ENCODE results near the gene TM4SF4. TPM values are rescaled to one million over a fixed set of nuclear protein-coding genes. Genes with fewer than 3 reads are reported as not detected.
A peak's percentile ranks its signal among the peaks of the same experiment; 100 is the strongest.
"Not testable (repeated sequence)": the region's sequence is repeated elsewhere in the genome, so short reads cannot be mapped to it uniquely, and the experiment has no call there.

TM4SF4 gene
- total and polyA plus RNA-seq, 5 donors, result not detected

DNA sequence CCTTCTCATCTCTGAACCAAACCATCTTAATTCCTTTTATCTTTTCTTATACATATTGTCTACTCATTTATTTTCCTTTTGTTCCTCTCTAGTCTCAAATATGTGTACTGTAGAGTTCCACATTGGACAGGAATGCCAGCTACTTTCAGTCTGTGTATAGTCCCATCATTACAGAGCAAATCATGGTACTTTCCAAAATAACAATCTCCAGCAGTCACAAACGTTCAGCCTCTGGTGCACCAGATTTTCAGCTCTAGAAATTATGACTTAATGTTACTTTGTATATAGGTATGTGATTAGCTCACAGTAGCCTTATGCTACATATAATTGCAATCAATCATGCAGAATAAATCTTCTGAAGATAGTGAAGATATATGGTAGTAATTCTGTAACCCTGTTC lies 32.5 kb upstream of the TM4SF4 start:
- DNase-seq (no peak), ATAC-seq (no peak)
- intact Hi-C loops (cut with DNase I), result no loop called here
- Histone ChIP-seq H3K27ac (ENCODE audit: low read length) (no peak overlapping the region), H3K4me1 (ENCODE audit: control insufficient read depth, insufficient read depth, low read length) (peaks cover 1% of the 10 kb centered on the region), H3K9me3 (ENCODE audit: control insufficient read depth, low read length) (no peaks in the 10 kb centered on the region), H3K4me3 (ENCODE audit: low read length) (no peak overlapping the region), H3K27me3 (ENCODE audit: control insufficient read depth, insufficient read depth) (no peaks in the 10 kb centered on the region)
- WGBS, result 65% methylated on average over 1 of the region's 1 CpG

DNA sequence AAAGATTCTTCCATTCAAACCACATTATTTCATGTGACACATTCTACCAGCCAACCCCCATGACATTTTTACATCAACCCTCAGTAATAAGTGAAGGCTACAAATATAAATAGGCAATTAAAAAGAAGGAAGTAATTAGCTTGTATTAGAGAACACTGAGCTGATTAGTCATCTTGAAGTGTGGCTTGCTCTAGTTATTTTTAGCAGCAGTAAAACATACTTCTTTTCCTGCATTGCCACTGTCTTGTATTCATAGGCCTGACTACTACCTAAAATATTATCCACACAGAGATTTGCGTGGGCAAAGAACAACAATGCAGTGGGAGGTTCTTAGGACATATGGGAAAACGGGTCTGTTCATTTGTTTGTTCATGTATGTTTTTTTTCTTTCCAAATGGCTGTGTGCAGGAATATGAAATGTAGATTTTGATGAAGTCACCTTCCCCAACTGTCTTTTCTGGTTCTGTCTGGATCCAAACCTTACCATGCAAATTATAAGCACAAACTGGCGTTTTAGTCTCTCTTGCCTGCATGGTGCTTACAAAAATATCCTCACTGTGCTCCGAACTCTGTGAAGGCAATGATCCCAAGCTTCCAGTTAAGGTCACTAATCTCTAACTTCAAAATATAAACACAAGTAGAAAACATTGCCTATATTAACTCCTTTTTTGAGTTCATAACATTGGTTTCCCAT lies 31.5 kb upstream of the TM4SF4 start:
- 65% methylated on average over 4 of the region's 4 CpGs for WGBS
- Histone ChIP-seq H3K4me3 (ENCODE audit: low read length) (no peak overlapping the region), H3K4me1 (ENCODE audit: control insufficient read depth, insufficient read depth, low read length) (peaks cover 1% of the 10 kb centered on the region), H3K27ac (ENCODE audit: low read length) (no peak overlapping the region), H3K9me3 (ENCODE audit: control insufficient read depth, low read length) (no peaks in the 10 kb centered on the region), H3K27me3 (ENCODE audit: control insufficient read depth, insufficient read depth) (no peaks in the 10 kb centered on the region)
- intact Hi-C loops (cut with DNase I), result no loop called here
- DNase-seq (no peak), ATAC-seq (no peak)

DNA sequence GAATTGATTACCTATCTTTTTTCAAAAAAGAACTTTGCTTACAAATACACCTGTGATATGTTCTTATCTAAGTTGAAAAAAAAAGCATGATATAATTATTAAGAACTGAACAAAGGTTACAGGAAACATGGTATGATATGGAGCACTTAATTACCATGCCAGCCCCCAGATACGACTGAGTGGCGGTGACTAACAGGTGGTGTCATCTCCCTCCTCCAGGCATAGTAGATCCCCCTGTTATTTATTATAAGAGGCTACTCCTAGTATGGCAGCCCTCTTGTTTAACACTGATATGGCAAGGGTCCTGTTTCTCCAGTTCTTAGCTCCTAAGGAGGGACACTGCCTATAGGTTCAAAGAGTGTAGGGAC lies 31.0 kb upstream of the TM4SF4 start:
- Histone ChIP-seq H3K27ac (ENCODE audit: low read length) (no peak overlapping the region), H3K27me3 (ENCODE audit: control insufficient read depth, insufficient read depth) (no peaks in the 10 kb centered on the region), H3K9me3 (ENCODE audit: control insufficient read depth, low read length) (no peaks in the 10 kb centered on the region), H3K4me1 (ENCODE audit: control insufficient read depth, insufficient read depth, low read length) (peaks cover 1% of the 10 kb centered on the region), H3K4me3 (ENCODE audit: low read length) (no peak overlapping the region)
- ATAC-seq, result no peak
- WGBS, result 94% methylated on average over 2 of the region's 2 CpGs
- intact Hi-C loops (cut with DNase I), result no loop called here
- no peak for DNase-seq

GRCh38 chr3:149444867-149445266 lies 29.6 kb upstream of the TM4SF4 start:
- not testable (repeated sequence) for ATAC-seq
- peak in 1 of 3 donors; percentile 64 for DNase-seq
- WGBS, result 91% methylated on average over 26 of the region's 26 CpGs

GRCh38 chr3:149448331-149448831 lies 26.1 kb upstream of the TM4SF4 start:
- WGBS, result 45% methylated on average over 3 of the region's 3 CpGs
- DNase-seq (no peak), ATAC-seq (peak; percentile 54 to 62)
- no peak overlapping the region for H3K4me3 ChIP-seq (ENCODE audit: low read length)
- no peak overlapping the region for H3K27ac ChIP-seq (ENCODE audit: low read length)
- H3K4me1 ChIP-seq (ENCODE audit: control insufficient read depth, insufficient read depth, low read length), result peaks cover 7% of the 10 kb centered on the region
- peaks cover 3% of the 10 kb centered on the region for H3K9me3 ChIP-seq (ENCODE audit: control insufficient read depth, low read length)
- H3K27me3 ChIP-seq (ENCODE audit: control insufficient read depth, insufficient read depth), result no peaks in the 10 kb centered on the region
- intact Hi-C loops (cut with DNase I), result no loop called here

More at GRCh38 chr3:149444867-149445266, 29.6 kb upstream of the TM4SF4 start:
- H3K27ac ChIP-seq (ENCODE audit: low read length); intact Hi-C loops (cut with DNase I); H3K4me1 ChIP-seq (ENCODE audit: control insufficient read depth, insufficient read depth, low read length); H3K4me3 ChIP-seq (ENCODE audit: low read length); H3K27me3 ChIP-seq (ENCODE audit: control insufficient read depth, insufficient read depth); H3K9me3 ChIP-seq (ENCODE audit: control insufficient read depth, low read length): not testable (repeated sequence)

DNA sequence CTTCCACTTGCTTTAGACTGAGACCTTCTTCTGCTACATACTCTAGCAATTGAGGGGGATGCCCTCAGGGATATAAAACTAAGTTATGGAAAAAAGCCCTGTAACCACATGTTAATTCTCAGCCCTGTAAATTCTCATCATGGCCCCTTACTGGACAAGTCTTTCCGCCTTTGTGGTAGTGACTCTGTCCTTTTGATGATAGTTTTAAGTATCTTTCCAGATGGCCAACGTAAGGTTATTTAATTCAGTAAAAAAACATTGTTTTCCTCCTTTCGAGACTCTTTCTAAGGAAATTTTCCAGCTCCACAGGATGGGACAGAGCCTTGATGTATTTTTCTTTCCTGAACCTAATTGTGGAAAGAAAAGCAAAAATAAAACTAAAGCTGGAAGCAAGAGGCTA lies 25.3 kb upstream of the TM4SF4 start:
- no peaks in the 10 kb centered on the region for H3K27me3 ChIP-seq (ENCODE audit: control insufficient read depth, insufficient read depth)
- peaks cover 3% of the 10 kb centered on the region for H3K9me3 ChIP-seq (ENCODE audit: control insufficient read depth, low read length)
- intact Hi-C loops (cut with DNase I), result no loop called here
- WGBS, result 45% methylated on average over 3 of the region's 3 CpGs
- no peak overlapping the region for H3K27ac ChIP-seq (ENCODE audit: low read length)
- no peak for DNase-seq
- ATAC-seq, result peak in 1 of 2 donors; percentile 50
- no peak overlapping the region for H3K4me3 ChIP-seq (ENCODE audit: low read length)
- H3K4me1 ChIP-seq (ENCODE audit: control insufficient read depth, insufficient read depth, low read length), result peaks cover 7% of the 10 kb centered on the region

GRCh38 chr3:149449799-149450198 lies 24.7 kb upstream of the TM4SF4 start:
- H3K4me3 ChIP-seq (ENCODE audit: low read length), result no peak overlapping the region
- H3K27ac ChIP-seq (ENCODE audit: low read length), result peak overlapping the region; percentile 51
- peaks cover 7% of the 10 kb centered on the region for H3K4me1 ChIP-seq (ENCODE audit: control insufficient read depth, insufficient read depth, low read length)
- intact Hi-C loops (cut with DNase I), result no loop called here
- 45% methylated on average over 4 of the region's 4 CpGs for WGBS
- ATAC-seq, result peak in 1 of 2 donors; percentile 47
- no peaks in the 10 kb centered on the region for H3K27me3 ChIP-seq (ENCODE audit: control insufficient read depth, insufficient read depth)
- peaks cover 3% of the 10 kb centered on the region for H3K9me3 ChIP-seq (ENCODE audit: control insufficient read depth, low read length)
- no peak for DNase-seq

- Histone ChIP-seq H3K27ac (ENCODE audit: low read length) (no peak overlapping the region), H3K27me3 (ENCODE audit: control insufficient read depth, insufficient read depth) (no peaks in the 10 kb centered on the region), H3K9me3 (ENCODE audit: control insufficient read depth, low read length) (peaks cover 3% of the 10 kb centered on the region), H3K4me1 (ENCODE audit: control insufficient read depth, insufficient read depth, low read length) (peaks cover 7% of the 10 kb centered on the region), H3K4me3 (ENCODE audit: low read length) (no peak overlapping the region)
- ATAC-seq (peak in 1 of 2 donors; percentile 41), DNase-seq (no peak)
- 54% methylated on average over 2 of the region's 2 CpGs for WGBS
- intact Hi-C loops (cut with DNase I), result no loop called here
These were observed 24.2 kb upstream of the TM4SF4 start for GRCh38 chr3:149450281-149450680.

DNA sequence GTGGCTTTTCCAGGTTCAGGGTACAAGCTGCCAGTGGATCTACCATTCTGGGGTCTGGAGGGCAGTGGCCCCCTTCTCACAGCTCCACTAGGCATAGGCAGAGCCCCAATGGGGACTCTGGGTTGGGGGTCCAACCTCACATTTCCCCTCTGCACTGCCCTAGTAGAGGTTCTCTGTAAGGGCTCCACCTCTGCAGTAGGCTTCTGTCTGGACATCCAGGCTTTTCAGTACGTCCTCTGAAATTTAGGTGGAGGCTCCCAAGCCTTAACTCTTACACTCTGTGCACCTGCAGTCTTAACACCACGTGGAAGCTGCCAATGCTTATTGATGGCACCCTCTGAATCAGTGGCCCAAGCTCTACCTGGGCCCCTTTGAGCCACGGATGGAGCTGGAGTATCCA lies 22.5 kb upstream of the TM4SF4 start:
- H3K27me3 ChIP-seq (ENCODE audit: control insufficient read depth, insufficient read depth), result no peaks in the 10 kb centered on the region
- no peak for ATAC-seq
- peaks cover 7% of the 10 kb centered on the region for H3K4me1 ChIP-seq (ENCODE audit: control insufficient read depth, insufficient read depth, low read length)
- H3K9me3 ChIP-seq (ENCODE audit: control insufficient read depth, low read length), result peaks cover 3% of the 10 kb centered on the region
- intact Hi-C loops (cut with DNase I), result no loop called here
- no peak overlapping the region for H3K27ac ChIP-seq (ENCODE audit: low read length)
- no peak overlapping the region for H3K4me3 ChIP-seq (ENCODE audit: low read length)
- DNase-seq, result no peak
- WGBS, result 75% methylated on average over 3 of the region's 3 CpGs

- ATAC-seq, result no peak
- peaks cover 7% of the 10 kb centered on the region for H3K4me1 ChIP-seq (ENCODE audit: control insufficient read depth, insufficient read depth, low read length)
- intact Hi-C loops (cut with DNase I), result no loop called here
- no peak for DNase-seq
- no peaks in the 10 kb centered on the region for H3K27me3 ChIP-seq (ENCODE audit: control insufficient read depth, insufficient read depth)
- H3K4me3 ChIP-seq (ENCODE audit: low read length), result no peak overlapping the region
- H3K9me3 ChIP-seq (ENCODE audit: control insufficient read depth, low read length), result peaks cover 3% of the 10 kb centered on the region
- no peak overlapping the region for H3K27ac ChIP-seq (ENCODE audit: low read length)
- 95% methylated on average over 1 of the region's 1 CpG for WGBS
These were observed 21.2 kb upstream of the TM4SF4 start for GRCh38 chr3:149453140-149453805.

GRCh38 chr3:149454746-149455145 lies 19.8 kb upstream of the TM4SF4 start:
- peaks cover 3% of the 10 kb centered on the region for H3K9me3 ChIP-seq (ENCODE audit: control insufficient read depth, low read length)
- ATAC-seq, result no peak
- no peak for DNase-seq
- H3K27ac ChIP-seq (ENCODE audit: low read length), result no peak overlapping the region
- H3K27me3 ChIP-seq (ENCODE audit: control insufficient read depth, insufficient read depth), result no peaks in the 10 kb centered on the region
- no peak overlapping the region for H3K4me3 ChIP-seq (ENCODE audit: low read length)
- H3K4me1 ChIP-seq (ENCODE audit: control insufficient read depth, insufficient read depth, low read length), result peaks cover 2% of the 10 kb centered on the region
- intact Hi-C loops (cut with DNase I), result no loop called here

Measured in right cardiac atrium (tissue), 5 donors.